GM18502 (cell line): ENCODE results near the gene AGXT2.
"Not testable (repeated sequence)": the region's sequence is repeated elsewhere in the genome, so short reads cannot be mapped to it uniquely, and the experiment has no call there.

ENCODE experiments used
- ATAC-seq: cut with Tn5 transposase; IDR thresholded peaks from one replicate; pipeline ENCODE4 v1.9.1; 2021; ENCODE audit warnings: mild to moderate bottlenecking; ENCODE audit not compliant: unreplicated experiment, poor library complexity

The AGXT2 gene

GRCh38 chr5:34978681-34979080, 69.1 kb downstream of the AGXT2 start:
- peak; percentile 45 for ATAC-seq

- peak; percentile 70 for ATAC-seq
Measured at GRCh38 chr5:34977934-34978613, 69.7 kb downstream of the AGXT2 start.

GRCh38 chr5:34976347-34976746, 71.4 kb downstream of the AGXT2 start:
- no peak for ATAC-seq

GRCh38 chr5:34971655-34972054, 76.1 kb downstream of the AGXT2 start:
- ATAC-seq = not testable (repeated sequence)

- ATAC-seq = no peak
Measured at GRCh38 chr5:34970552-34970951, 77.2 kb downstream of the AGXT2 start.

DNA sequence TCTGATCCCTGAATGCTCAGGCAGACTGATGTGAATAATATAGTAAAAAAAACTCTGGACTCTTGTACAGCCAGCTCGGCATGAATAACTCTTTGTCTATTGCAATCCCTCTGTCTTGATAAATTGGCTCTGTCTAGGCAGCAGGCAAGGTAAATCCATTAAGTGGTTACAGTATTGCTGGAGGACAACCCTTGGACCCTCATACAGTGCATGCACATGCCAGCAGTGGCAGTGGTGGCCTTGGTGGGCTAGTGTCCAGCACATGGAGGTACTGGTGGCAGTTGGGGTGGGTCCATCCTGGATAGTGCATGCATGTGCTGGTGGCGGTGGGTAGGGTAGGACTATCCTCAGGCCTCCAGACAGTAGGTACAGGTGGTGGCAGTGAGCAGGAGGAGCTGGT, 79.5 kb downstream of the AGXT2 start:
- ATAC-seq = no peak

- ATAC-seq = no peak
Measured at GRCh38 chr5:34967540-34967939, 80.2 kb downstream of the AGXT2 start.

GRCh38 chr5:34959323-34959722, 88.4 kb downstream of the AGXT2 start:
- ATAC-seq = peak; percentile 97

- peak; percentile 46 for ATAC-seq
Measured at GRCh38 chr5:34957857-34958690, 89.7 kb downstream of the AGXT2 start.

DNA sequence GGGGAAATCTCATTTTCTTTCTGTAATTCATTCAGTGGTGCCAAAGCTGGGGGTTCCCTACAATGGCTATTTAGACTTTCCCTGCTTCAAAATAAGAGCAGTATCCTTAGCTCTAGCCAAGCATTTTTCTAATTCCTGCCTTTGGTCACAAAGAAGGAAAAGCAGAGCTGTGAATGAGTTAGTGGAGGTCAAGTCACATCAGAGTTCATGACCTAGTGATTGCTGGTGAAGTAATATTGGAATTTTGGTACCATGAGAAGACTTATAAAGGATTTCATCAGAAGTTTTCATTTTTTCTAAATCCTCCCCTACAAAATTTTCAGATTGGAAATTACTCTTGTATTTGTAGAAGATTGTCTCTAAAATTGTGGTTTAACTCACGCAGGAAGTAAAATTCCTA, 90.4 kb downstream of the AGXT2 start:
- ATAC-seq = no peak
